Activated CD4-positive, alpha-beta T cell treated with anti-CD3 and anti-CD28 coated beads, Interleukin-2, amount 50 U/mL, for 16 hours (primary cell): ENCODE data around the gene NUCKS1.

Experiments used
- DNase-seq: peaks from one replicate; pipeline ENCODE4 v3.0.0-alpha.2; 2020

NUCKS1 gene

GRCh38 chr1:205666372-205667166, 83.4 kb downstream of the NUCKS1 start:
- DNase-seq, result no peak

GRCh38 chr1:205665201-205666045, 84.6 kb downstream of the NUCKS1 start:
- no peak for DNase-seq

GRCh38 chr1:205664399-205665017, 85.5 kb downstream of the NUCKS1 start:
- DNase-seq, result no peak

GRCh38 chr1:205663286-205663936, 86.6 kb downstream of the NUCKS1 start:
- no peak for DNase-seq
